K562 (cell line): ENCODE measurements around the gene POGLUT2. TPM values are rescaled to one million over a fixed set of nuclear protein-coding genes. Genes with fewer than 3 reads are reported as not detected.

Experiments used
- AFF1 ChIP-seq, 2 experiments: fragments of 450-650 bp; IDR thresholded peaks; 2 replicates each; pipeline ENCODE4 v1.6.1; 2018; ENCODE audit warnings: mild to moderate bottlenecking in 2 of 2, low read depth in 1 of 2; ENCODE audit not compliant: partially characterized antibody in 2 of 2
- CBX8 ChIP-seq: fragments of 200-600 bp; sonication (generic); IDR thresholded peaks from 2 replicates; pipeline ENCODE4 v1.6.1; 2012; ENCODE audit warnings: borderline replicate concordance, mixed run types, low read depth, mild to moderate bottlenecking, moderate library complexity, mixed read lengths, low read length, control low read depth, inconsistent platforms; ENCODE audit not compliant: poor library complexity, severe bottlenecking; ENCODE audit errors: extremely low read depth
- CEBPB ChIP-seq: fragments of 450-650 bp; IDR thresholded peaks from 2 replicates; pipeline ENCODE4 v1.6.1; 2016; ENCODE audit warnings: missing genetic modification characterization, missing compliant biosample characterization
- IRF2 ChIP-seq: sonication (generic); formaldehyde crosslinking; IDR thresholded peaks from 2 replicates; pipeline ENCODE4 v1.8.1; 2022; ENCODE audit warnings: mild to moderate bottlenecking, missing genetic modification reagents
- KLF16 ChIP-seq: IDR thresholded peaks from 2 replicates; pipeline ENCODE4 v1.6.1; 2016; ENCODE audit warnings: antibody characterized with exemption
- PBX2 ChIP-seq, 2 experiments: IDR thresholded peaks in 1 of 2; conservative IDR thresholded peaks in 1 of 2; 2 replicates each; pipeline ENCODE4 v1.6.1; 2016; ENCODE audit warnings: low read depth in 2 of 2, mild to moderate bottlenecking in 1 of 2, missing compliant biosample characterization in 1 of 2, missing genetic modification characterization in 1 of 2, moderate library complexity in 1 of 2
- RBM15 ChIP-seq: fragments of 200-400 bp; formaldehyde crosslinking; IDR thresholded peaks from 2 replicates; pipeline ENCODE4 v1.6.1; 2018; ENCODE audit warnings: mild to moderate bottlenecking, low read length, moderate library complexity; ENCODE audit not compliant: insufficient read depth
- SMAD2 ChIP-seq: fragments of 150-350 bp; IDR thresholded peaks from 2 replicates; pipeline ENCODE4 v1.6.1; 2014; ENCODE audit warnings: low read depth, mild to moderate bottlenecking, low read length
- TRIM24 ChIP-seq, 2 experiments: fragments of 450-650 bp; IDR thresholded peaks; 2 replicates each; pipeline ENCODE4 v1.6.1; 2016
- ZNF695 ChIP-seq: fragments of 450-650 bp; formaldehyde crosslinking; IDR thresholded peaks from 2 replicates; pipeline ENCODE4 v1.4.0; 2020; ENCODE audit warnings: mild to moderate bottlenecking, moderate library complexity
- polyA plus RNA-seq, 8 experiments: library from polyadenylated mRNA; depleted of rRNA in 4 of 8; stranded (reverse) in 5 of 8; unstranded in 3 of 8; fragments of >200 nt; fragmentation: Nextera tagmentation in 2 of 8; fragmentation: Illumina TruSeq in 1 of 8; extraction: Ambion mirVana in 2 of 8; extraction: Trizol in 1 of 8; gene quantifications; 2 replicates each; pipeline versions ENCODE4 v1.2.1 to v1.2.3, GENCODE V29; 2011 to 2014; ENCODE audit warnings: inconsistent platforms in 1 of 8, missing spikeins in 1 of 8
- total RNA-seq, 7 experiments: library from RNA; depleted of rRNA in 6 of 7; stranded (reverse); fragments of >200 nt in 6 of 7; fragmentation: Illumina TruSeq in 2 of 7; extraction: Trizol in 2 of 7; gene quantifications; 2 replicates each; pipeline versions ENCODE4 v1.2.1 to v1.2.3, GENCODE V29; 2011 to 2021; ENCODE audit warnings: low replicate concordance in 1 of 7

The POGLUT2 gene
- total and polyA plus RNA-seq, 9 of the 15 experiments (the other 6 are each of a cell fraction or from before 2014, with no cell fraction given) = 3.8 to 11.8 (median 10.8) TPM

GRCh38 chr13:102800145-102801041 is 1.6 kb upstream of the POGLUT2 start (continued):
- no peak for TF ChIP-seq RBM15
- TF ChIP-seq CEBPB (tag) = no peak
- no peak for TF ChIP-seq TRIM24 (IDR thresholded peaks at IDR 0.05)
- no peak for TF ChIP-seq SMAD2
- TF ChIP-seq AFF1 (IDR thresholded peaks at IDR 0.05; ENCODE audit: low read depth in 1 of 2, partially characterized antibody in 2 of 2) = no peak
- TF ChIP-seq KLF16 = no peak
- no peak for TF ChIP-seq IRF2
- no peak for TF ChIP-seq CBX8
- no peak for TF ChIP-seq PBX2 (CRISPR knock-in tag; IDR thresholded peaks at IDR 0.05; ENCODE audit: low read depth)
- no peak for TF ChIP-seq PBX2 (tag; conservative IDR thresholded peaks at IDR 0.05; ENCODE audit: low read depth)
- no peak for TF ChIP-seq ZNF695 (CRISPR knock-in tag)
